ENCODE data around the gene TUNAR.

DNA sequence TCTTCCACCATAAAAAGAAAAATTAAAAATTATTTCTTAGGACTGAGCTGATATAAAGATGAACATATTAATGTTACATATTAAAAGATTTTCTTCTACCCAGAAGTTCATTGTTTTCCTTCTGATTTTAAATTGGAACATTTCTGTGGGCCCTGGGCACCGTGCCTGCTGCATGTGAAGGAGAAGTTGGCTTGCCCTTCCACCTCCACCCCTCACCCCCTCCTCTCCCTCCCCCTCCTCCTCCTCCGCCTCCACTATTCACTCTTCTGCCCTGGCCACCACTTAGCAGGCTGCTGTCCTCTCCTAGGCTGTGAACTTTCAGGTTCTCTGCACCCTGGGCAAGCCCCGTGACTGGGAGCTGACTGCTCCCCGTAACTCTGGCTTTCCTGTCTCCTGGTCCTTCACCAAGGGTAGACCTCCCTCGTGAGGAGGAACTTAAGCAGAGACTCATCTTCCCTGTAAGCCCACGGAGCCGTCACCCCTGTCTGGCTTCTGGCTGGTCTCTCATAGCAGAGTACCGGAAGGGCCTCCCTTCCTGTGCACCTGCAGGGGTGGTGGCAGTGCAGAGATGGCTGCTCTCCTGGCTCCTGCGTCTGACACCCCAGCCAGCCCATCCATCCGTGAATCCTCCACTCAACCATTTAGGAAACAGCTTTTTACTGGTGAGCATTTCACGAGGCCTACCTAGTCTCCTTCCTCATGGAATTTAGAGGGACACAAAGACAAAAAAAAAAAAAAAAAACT, 12.8 kb downstream of the TUNAR start:
- TF ChIP-seq EP300 (IDR thresholded peaks at IDR 0.05) (no peak), POLR2AphosphoS5 (IDR thresholded peaks at IDR 0.05) (no peak)
- TF ChIP-seq, protein P1, sequence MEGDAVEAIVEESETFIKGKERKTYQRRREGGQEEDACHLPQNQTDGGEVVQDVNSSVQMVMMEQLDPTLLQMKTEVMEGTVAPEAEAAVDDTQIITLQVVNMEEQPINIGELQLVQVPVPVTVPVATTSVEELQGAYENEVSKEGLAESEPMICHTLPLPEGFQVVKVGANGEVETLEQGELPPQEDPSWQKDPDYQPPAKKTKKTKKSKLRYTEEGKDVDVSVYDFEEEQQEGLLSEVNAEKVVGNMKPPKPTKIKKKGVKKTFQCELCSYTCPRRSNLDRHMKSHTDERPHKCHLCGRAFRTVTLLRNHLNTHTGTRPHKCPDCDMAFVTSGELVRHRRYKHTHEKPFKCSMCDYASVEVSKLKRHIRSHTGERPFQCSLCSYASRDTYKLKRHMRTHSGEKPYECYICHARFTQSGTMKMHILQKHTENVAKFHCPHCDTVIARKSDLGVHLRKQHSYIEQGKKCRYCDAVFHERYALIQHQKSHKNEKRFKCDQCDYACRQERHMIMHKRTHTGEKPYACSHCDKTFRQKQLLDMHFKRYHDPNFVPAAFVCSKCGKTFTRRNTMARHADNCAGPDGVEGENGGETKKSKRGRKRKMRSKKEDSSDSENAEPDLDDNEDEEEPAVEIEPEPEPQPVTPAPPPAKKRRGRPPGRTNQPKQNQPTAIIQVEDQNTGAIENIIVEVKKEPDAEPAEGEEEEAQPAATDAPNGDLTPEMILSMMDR (IDR thresholded peaks at IDR 0.05): no peak
